ENCODE measurements around the gene MED23. TPM values are rescaled to one million over a fixed set of nuclear protein-coding genes. Genes with fewer than 3 reads are reported as not detected.
"Not testable (repeated sequence)": the region's sequence is repeated elsewhere in the genome, so short reads cannot be mapped to it uniquely, and the experiment has no call there.

Gene MED23
- total and polyA plus RNA-seq, 2 experiments from 2014 or later: 8.6 to 23.6 TPM

DNA sequence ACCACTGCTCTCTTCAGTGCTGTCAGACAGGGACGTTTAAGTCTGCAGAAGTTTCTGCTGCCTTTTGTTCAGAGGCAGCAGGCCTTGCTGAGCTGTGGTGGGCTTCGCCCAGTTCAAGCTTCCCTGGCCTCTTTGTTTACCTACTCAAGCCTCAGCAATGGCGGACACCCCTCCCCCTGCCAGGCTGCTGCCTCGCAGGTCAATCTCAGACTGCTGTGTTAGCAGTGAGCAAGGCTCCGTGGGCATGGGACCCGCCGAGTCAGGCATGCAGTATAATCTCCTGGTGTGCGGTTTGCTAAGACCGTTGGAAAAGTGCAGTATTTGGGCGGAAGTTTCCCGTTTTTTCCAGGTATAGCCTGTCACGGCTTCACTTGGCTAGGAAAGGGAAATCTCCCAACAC lies 96.4 kb downstream of the MED23 start:
- not testable (repeated sequence) for ATAC-seq; H3K9me2 ChIP-seq (ENCODE audit: insufficient read depth); H3K4me1 ChIP-seq (ENCODE audit: insufficient read depth); H3K79me2 ChIP-seq (replicated peaks; ENCODE audit: insufficient read depth); H3K4me3 Mint-ChIP-seq; H3K36me3 ChIP-seq (ENCODE audit: insufficient read depth); H2AFZ ChIP-seq; H3K4me2 ChIP-seq; H3K27me3 Mint-ChIP-seq (ENCODE audit: insufficient read depth, low read depth, poor library complexity); H3K4me1 Mint-ChIP-seq; H3K27me3 ChIP-seq (ENCODE audit: insufficient read depth); H3K27ac Mint-ChIP-seq; H4K20me1 ChIP-seq (replicated peaks; ENCODE audit: insufficient read depth); H3K27ac ChIP-seq (ENCODE audit: low read depth); H3F3A ChIP-seq (replicated peaks; ENCODE audit: low read depth); H3K4me3 ChIP-seq; H3K9me3 Mint-ChIP-seq; DNase-seq (ENCODE audit: low spot score); H3K36me3 Mint-ChIP-seq (ENCODE audit: low read depth)

GRCh38 chr6:131530936-131531335 lies 97.1 kb downstream of the MED23 start:
- H3K4me3 ChIP-seq; H3K36me3 Mint-ChIP-seq (ENCODE audit: low read depth); ATAC-seq; DNase-seq (ENCODE audit: low spot score); H3K4me3 Mint-ChIP-seq; H3K36me3 ChIP-seq (ENCODE audit: insufficient read depth); H3K4me2 ChIP-seq; H3K9me2 ChIP-seq (ENCODE audit: insufficient read depth); H3K27me3 ChIP-seq (ENCODE audit: insufficient read depth); H3K4me1 Mint-ChIP-seq; H3K27me3 Mint-ChIP-seq (ENCODE audit: insufficient read depth, low read depth, poor library complexity); H3K27ac Mint-ChIP-seq; H3K27ac ChIP-seq (ENCODE audit: low read depth); H3K9me3 Mint-ChIP-seq; H3K4me1 ChIP-seq (ENCODE audit: insufficient read depth); H3K79me2 ChIP-seq (replicated peaks; ENCODE audit: insufficient read depth); H4K20me1 ChIP-seq (replicated peaks; ENCODE audit: insufficient read depth); H2AFZ ChIP-seq; H3F3A ChIP-seq (replicated peaks; ENCODE audit: low read depth): not testable (repeated sequence)

- Mint-ChIP-seq H3K27me3 (ENCODE audit: insufficient read depth, low read depth, poor library complexity) (peaks cover 2% of the 10 kb centered on the region), H3K9me3 (peaks cover 4% of the 10 kb centered on the region; the same call in 2 of the 3 replicates), H3K36me3 (ENCODE audit: low read depth) (peaks cover 4% of the 10 kb centered on the region; the same call in 1 of the 3 replicates), H3K27ac (no peak overlapping the region), H3K4me3 (no peak overlapping the region), H3K4me1 (no peaks in the 10 kb centered on the region)
- no peak for TF ChIP-seq EZH2phosphoT487 (IDR thresholded peaks at IDR 0.05; ENCODE audit: unreplicated experiment)
- TF ChIP-seq CTCF (conservative IDR thresholded peaks at IDR 0.05; ENCODE audit: low read depth in 2 of 2): no peak
- no peak for TF ChIP-seq STAT1 (IDR thresholded peaks at IDR 0.05; ENCODE audit: unreplicated experiment)
- no peak for TF ChIP-seq CREB1 (CRISPR knock-in tag; IDR thresholded peaks at IDR 0.05; ENCODE audit: low read depth)
- TF ChIP-seq ZNF331 (CRISPR knock-in tag; IDR thresholded peaks at IDR 0.05; ENCODE audit: low read depth): no peak
- no peak for TF ChIP-seq EZH2 (IDR thresholded peaks at IDR 0.05; ENCODE audit: low read depth, unreplicated experiment)
- no peak for TF ChIP-seq JUNB (IDR thresholded peaks at IDR 0.05; ENCODE audit: unreplicated experiment)
- TF ChIP-seq NANOG (IDR thresholded peaks at IDR 0.05; ENCODE audit: borderline replicate concordance): no peak
- TF ChIP-seq, protein P1, sequence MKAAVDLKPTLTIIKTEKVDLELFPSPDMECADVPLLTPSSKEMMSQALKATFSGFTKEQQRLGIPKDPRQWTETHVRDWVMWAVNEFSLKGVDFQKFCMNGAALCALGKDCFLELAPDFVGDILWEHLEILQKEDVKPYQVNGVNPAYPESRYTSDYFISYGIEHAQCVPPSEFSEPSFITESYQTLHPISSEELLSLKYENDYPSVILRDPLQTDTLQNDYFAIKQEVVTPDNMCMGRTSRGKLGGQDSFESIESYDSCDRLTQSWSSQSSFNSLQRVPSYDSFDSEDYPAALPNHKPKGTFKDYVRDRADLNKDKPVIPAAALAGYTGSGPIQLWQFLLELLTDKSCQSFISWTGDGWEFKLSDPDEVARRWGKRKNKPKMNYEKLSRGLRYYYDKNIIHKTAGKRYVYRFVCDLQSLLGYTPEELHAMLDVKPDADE (IDR thresholded peaks at IDR 0.05): no peak
- TF ChIP-seq, protein P2, sequence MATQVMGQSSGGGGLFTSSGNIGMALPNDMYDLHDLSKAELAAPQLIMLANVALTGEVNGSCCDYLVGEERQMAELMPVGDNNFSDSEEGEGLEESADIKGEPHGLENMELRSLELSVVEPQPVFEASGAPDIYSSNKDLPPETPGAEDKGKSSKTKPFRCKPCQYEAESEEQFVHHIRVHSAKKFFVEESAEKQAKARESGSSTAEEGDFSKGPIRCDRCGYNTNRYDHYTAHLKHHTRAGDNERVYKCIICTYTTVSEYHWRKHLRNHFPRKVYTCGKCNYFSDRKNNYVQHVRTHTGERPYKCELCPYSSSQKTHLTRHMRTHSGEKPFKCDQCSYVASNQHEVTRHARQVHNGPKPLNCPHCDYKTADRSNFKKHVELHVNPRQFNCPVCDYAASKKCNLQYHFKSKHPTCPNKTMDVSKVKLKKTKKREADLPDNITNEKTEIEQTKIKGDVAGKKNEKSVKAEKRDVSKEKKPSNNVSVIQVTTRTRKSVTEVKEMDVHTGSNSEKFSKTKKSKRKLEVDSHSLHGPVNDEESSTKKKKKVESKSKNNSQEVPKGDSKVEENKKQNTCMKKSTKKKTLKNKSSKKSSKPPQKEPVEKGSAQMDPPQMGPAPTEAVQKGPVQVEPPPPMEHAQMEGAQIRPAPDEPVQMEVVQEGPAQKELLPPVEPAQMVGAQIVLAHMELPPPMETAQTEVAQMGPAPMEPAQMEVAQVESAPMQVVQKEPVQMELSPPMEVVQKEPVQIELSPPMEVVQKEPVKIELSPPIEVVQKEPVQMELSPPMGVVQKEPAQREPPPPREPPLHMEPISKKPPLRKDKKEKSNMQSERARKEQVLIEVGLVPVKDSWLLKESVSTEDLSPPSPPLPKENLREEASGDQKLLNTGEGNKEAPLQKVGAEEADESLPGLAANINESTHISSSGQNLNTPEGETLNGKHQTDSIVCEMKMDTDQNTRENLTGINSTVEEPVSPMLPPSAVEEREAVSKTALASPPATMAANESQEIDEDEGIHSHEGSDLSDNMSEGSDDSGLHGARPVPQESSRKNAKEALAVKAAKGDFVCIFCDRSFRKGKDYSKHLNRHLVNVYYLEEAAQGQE (IDR thresholded peaks at IDR 0.05; ENCODE audit: unreplicated experiment): no peak
- no peak for TF ChIP-seq POLR2AphosphoS5 (IDR thresholded peaks at IDR 0.05; ENCODE audit: low read depth)
- H4K20me1 ChIP-seq (replicated peaks; ENCODE audit: insufficient read depth): no peaks in the 10 kb centered on the region
- no peak overlapping the region for H3K4me2 ChIP-seq
- H2AFZ ChIP-seq: 0 out of 2 replicates have a peak overlapping the region, but pooled peaks have one; percentile 53
- no peaks in the 10 kb centered on the region for H3K79me2 ChIP-seq (replicated peaks; ENCODE audit: insufficient read depth)
- no peaks in the 10 kb centered on the region for H3F3A ChIP-seq (replicated peaks; ENCODE audit: low read depth)
- no peaks in the 10 kb centered on the region for H3K4me1 ChIP-seq (ENCODE audit: insufficient read depth)
- H3K9me2 ChIP-seq (ENCODE audit: insufficient read depth): no peaks in the 10 kb centered on the region
- no peak for DNase-seq (ENCODE audit: low spot score)
- ATAC-seq: no peak
- no peaks in the 10 kb centered on the region for H3K36me3 ChIP-seq (ENCODE audit: insufficient read depth)
- no peak overlapping the region for H3K4me3 ChIP-seq
- no peaks in the 10 kb centered on the region for H3K27me3 ChIP-seq (ENCODE audit: insufficient read depth)
- no peak overlapping the region for H3K27ac ChIP-seq (ENCODE audit: low read depth)
These were observed 103.2 kb downstream of the MED23 start for GRCh38 chr6:131524695-131525336.
